ENCODE results near the gene IFT122. TPM values are rescaled to one million over a fixed set of nuclear protein-coding genes. Genes with fewer than 3 reads are reported as not detected.
A peak's percentile ranks its signal among the peaks of the same experiment; 100 is the strongest.
"Not testable (repeated sequence)": the region's sequence is repeated elsewhere in the genome, so short reads cannot be mapped to it uniquely, and the experiment has no call there.

IFT122 gene
- total and polyA plus RNA-seq, 4 donors, result 10.1 to 41.2 (median 32.2) TPM

DNA sequence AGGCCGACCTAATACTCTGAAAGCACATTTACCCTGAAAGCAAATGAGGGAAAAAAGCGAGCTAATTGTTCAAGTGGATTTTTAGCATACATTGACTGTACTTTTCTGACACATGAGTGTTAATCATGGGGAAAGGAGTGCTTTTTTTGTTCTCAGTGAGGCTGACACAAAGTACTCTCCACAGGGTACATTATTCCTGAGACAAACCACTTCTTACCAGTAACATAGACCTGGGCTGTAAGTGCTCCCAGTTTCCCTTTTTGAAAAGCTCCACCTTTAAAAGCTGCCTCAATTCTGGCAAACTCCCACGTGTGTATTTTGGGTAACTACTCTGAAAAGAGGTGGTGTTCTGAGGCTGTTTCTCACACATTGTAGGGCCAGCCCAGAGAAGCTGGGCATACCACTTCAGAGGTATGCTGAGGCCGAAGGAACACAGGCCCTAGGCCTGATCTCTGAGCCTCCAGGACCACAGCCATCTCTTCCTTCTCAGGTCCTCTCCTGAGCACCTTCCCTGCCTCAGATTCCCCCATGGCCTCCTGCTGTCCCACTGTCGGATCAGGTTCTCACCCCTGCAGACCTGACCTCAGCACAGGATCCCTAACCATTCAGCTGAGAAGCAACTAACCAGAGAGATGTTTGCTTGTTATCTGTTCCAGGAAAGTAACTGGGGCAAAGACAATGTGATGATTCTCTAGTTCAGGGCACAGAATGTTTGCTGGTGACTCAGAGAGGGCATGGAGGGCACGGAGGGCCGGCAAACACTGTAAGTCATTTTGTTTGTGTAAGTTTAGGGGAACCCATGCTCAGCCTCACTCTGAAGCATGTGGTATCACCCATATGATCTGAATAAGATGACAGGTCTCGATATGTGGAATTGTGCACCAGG, 58.8 kb downstream of the IFT122 start:
- H3K36me3 ChIP-seq (ENCODE audit: control insufficient read depth in 1 of 2, insufficient read depth in 2 of 2, low read length in 1 of 2); ATAC-seq (ENCODE audit: low FRiP score); H3K27me3 ChIP-seq (ENCODE audit: control insufficient read depth in 1 of 2, insufficient read depth in 2 of 2, low read length in 1 of 2); H3K4me1 ChIP-seq (ENCODE audit: control insufficient read depth in 1 of 2, insufficient read depth in 2 of 2, low read length in 2 of 2); H3K27ac ChIP-seq (ENCODE audit: low read depth in 1 of 2, low read length in 2 of 2); H3K4me3 ChIP-seq (ENCODE audit: low read length in 2 of 2); DNase-seq; H3K9me3 ChIP-seq (ENCODE audit: control insufficient read depth, low read length): not testable (repeated sequence)
- 46 to 51% methylated on average over 8 of the region's 8 CpGs for WGBS, 2 donors
- intact Hi-C loops (cut with DNase I), result loop anchor here in 1 of 2 donors (10.0 kb wide), 1 partner anchor 436 kb away; no protein-coding TSS in a partner anchor

DNA sequence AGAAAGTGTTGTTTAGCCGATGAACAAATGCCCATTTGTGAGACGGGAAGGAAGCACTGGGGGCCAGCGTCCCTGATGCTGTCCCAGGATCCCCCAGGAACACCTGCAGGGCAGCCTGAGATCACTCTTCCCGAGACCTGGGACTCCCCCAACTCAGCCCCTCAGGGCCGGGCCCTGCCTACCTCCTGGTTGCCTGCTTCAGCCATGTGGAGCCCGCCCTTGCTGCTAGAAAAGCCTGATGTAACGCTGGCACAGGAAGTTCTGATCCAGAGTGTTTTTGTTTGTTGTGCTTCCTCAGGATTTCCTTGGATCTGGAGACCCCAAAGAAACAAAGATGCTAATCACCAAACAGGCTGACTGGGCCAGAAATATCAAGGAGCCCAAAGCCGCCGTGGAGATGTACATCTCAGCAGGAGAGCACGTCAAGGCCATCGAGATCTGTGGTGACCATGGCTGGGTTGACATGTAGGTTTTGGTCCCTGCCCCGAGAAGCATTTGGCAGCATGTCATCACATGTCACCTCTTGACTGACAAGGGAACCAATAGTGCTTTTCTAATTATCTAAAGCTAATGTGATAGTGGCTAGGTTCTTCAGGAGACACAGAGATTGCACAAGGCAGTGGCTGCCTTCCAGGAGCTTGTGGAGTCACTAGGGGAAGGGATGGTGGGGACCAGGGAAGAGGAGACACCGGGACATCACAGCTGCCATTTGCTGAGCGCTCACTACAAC, 59.7 kb downstream of the IFT122 start:
- H3K4me3 ChIP-seq (ENCODE audit: low read length in 2 of 2); DNase-seq; H3K27ac ChIP-seq (ENCODE audit: low read depth in 1 of 2, low read length in 2 of 2); H3K4me1 ChIP-seq (ENCODE audit: control insufficient read depth in 1 of 2, insufficient read depth in 2 of 2, low read length in 2 of 2); H3K9me3 ChIP-seq (ENCODE audit: control insufficient read depth, low read length); H3K36me3 ChIP-seq (ENCODE audit: control insufficient read depth in 1 of 2, insufficient read depth in 2 of 2, low read length in 1 of 2); ATAC-seq (ENCODE audit: low FRiP score); H3K27me3 ChIP-seq (ENCODE audit: control insufficient read depth in 1 of 2, insufficient read depth in 2 of 2, low read length in 1 of 2): not testable (repeated sequence)
- intact Hi-C loops (cut with DNase I), result loop anchor here in 1 of 2 donors (5.0 to 10.0 kb wide), 2 partner anchors 58 to 435 kb away; no protein-coding TSS in a partner anchor
- 89 to 93% methylated on average over 12 to 14 of the region's 14 CpGs for WGBS, 2 donors

DNA sequence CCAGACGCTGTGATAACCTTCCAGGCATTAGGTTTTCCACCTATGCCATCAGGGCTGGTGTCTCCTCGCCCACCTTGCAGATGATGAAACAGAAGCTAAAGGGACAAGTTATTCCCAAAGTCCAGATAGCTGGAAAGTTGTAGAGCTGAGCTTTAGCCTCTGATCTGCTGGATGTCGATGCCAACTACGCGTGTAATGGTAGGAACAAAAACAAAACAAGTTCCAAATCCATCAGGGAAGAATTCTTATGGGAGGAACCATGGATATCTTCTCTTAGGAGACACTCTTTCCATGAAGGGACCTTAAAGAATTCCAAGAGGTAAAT, 60.3 kb downstream of the IFT122 start:
- WGBS, 2 donors, result 75 to 81% methylated on average over 5 of the region's 5 CpGs
- Histone ChIP-seq H3K4me1 (ENCODE audit: control insufficient read depth in 1 of 2, insufficient read depth in 2 of 2, low read length in 2 of 2) (no peaks in the 10 kb centered on the region), H3K4me3 (ENCODE audit: low read length in 2 of 2) (no peak overlapping the region), H3K27me3 (ENCODE audit: control insufficient read depth in 1 of 2, insufficient read depth in 2 of 2, low read length in 1 of 2) (no peaks in the 10 kb centered on the region), H3K36me3 (ENCODE audit: control insufficient read depth in 1 of 2, insufficient read depth in 2 of 2, low read length in 1 of 2) (peaks cover 0 to 4% of the 10 kb centered on the region in 2 donors), H3K9me3 (ENCODE audit: control insufficient read depth, low read length) (no peaks in the 10 kb centered on the region), H3K27ac (ENCODE audit: low read depth in 1 of 2, low read length in 2 of 2) (no peak overlapping the region)
- DNase-seq (no peak), ATAC-seq (ENCODE audit: low FRiP score) (no peak)
- intact Hi-C loops (cut with DNase I), result loop anchor here in 1 of 2 donors (5.0 kb wide), 1 partner anchor 57 kb away; no protein-coding TSS in a partner anchor

DNA sequence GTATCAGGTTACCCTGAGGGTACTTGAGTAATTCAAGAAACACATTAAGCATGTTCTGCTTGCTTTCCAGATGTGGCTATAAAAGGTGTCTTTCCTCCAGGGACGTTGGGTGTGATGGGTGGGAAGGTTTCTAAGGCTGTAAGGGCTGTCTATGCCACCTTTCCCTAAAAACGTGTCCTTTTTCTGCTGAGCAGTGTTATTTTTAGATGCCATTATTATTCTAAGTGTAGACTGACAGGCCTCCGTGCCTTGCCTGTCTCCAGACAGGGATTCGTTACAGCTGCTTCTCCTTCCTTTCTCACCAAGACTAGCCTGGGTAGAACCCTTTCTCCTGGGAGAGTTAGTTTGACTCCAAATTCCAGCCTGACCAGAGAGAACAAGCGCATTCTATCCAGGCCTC, 61.6 kb downstream of the IFT122 start:
- 48 to 54% methylated on average over 5 of the region's 5 CpGs for WGBS, 2 donors
- Histone ChIP-seq H3K9me3 (ENCODE audit: control insufficient read depth, low read length) (no peaks in the 10 kb centered on the region), H3K4me3 (ENCODE audit: low read length in 2 of 2) (no peak overlapping the region), H3K27ac (ENCODE audit: low read depth in 1 of 2, low read length in 2 of 2) (no peak overlapping the region), H3K27me3 (ENCODE audit: control insufficient read depth in 1 of 2, insufficient read depth in 2 of 2, low read length in 1 of 2) (no peaks in the 10 kb centered on the region), H3K4me1 (ENCODE audit: control insufficient read depth in 1 of 2, insufficient read depth in 2 of 2, low read length in 2 of 2) (no peaks in the 10 kb centered on the region), H3K36me3 (ENCODE audit: control insufficient read depth in 1 of 2, insufficient read depth in 2 of 2, low read length in 1 of 2) (peaks cover 0 to 3% of the 10 kb centered on the region in 2 donors)
- intact Hi-C loops (cut with DNase I), result loop anchor here in 1 of 2 donors (5.0 kb wide), 1 partner anchor 56 kb away; no protein-coding TSS in a partner anchor
- ATAC-seq (ENCODE audit: low FRiP score), result no peak
- DNase-seq, result no peak

DNA sequence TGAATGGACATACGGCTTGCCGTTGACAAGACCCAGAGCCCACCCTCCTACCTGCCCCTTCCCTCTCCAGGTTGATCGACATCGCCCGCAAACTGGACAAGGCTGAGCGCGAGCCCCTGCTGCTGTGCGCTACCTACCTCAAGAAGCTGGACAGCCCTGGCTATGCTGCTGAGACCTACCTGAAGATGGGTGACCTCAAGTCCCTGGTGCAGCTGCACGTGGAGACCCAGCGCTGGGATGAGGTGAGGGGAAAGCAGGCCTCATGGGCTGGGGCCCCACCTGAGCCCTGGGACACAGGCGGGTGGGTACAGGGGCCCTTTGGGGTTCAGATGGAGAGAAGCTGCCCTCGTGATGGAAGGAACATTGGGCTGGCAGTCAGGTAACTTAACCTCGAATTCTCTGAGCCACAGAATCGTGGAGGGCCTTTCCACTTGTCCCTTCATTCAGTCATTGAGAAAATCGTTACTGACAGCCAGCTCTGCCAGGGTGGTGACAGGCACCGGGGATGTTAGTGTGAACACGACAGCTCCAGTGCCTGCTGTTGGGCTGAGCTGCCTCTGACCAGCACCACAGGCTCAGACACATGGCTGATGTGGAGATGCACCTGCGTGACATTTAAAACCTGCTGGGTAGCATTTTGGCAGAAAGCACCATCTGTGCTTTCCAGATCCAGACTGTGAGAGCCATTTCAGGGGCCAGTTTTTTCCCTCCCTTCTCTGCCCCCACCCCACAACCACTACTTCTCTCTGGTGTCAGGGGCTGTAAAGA, 62.8 kb downstream of the IFT122 start:
- Histone ChIP-seq H3K9me3 (ENCODE audit: control insufficient read depth, low read length) (no peaks in the 10 kb centered on the region), H3K4me1 (ENCODE audit: control insufficient read depth in 1 of 2, insufficient read depth in 2 of 2, low read length in 2 of 2) (no peaks in the 10 kb centered on the region), H3K36me3 (ENCODE audit: control insufficient read depth in 1 of 2, insufficient read depth in 2 of 2, low read length in 1 of 2) (peaks cover 0 to 3% of the 10 kb centered on the region in 2 donors), H3K27ac (ENCODE audit: low read depth in 1 of 2, low read length in 2 of 2) (no peak overlapping the region), H3K27me3 (ENCODE audit: control insufficient read depth in 1 of 2, insufficient read depth in 2 of 2, low read length in 1 of 2) (no peaks in the 10 kb centered on the region), H3K4me3 (ENCODE audit: low read length in 2 of 2) (no peak overlapping the region)
- 91 to 92% methylated on average over 18 of the region's 18 CpGs for WGBS, 2 donors
- intact Hi-C loops (cut with DNase I), result loop anchor here in 1 of 2 donors (5.0 kb wide), 1 partner anchor 54 kb away; no protein-coding TSS in a partner anchor
- DNase-seq, result no peak
- no peak for ATAC-seq (ENCODE audit: low FRiP score)

DNA sequence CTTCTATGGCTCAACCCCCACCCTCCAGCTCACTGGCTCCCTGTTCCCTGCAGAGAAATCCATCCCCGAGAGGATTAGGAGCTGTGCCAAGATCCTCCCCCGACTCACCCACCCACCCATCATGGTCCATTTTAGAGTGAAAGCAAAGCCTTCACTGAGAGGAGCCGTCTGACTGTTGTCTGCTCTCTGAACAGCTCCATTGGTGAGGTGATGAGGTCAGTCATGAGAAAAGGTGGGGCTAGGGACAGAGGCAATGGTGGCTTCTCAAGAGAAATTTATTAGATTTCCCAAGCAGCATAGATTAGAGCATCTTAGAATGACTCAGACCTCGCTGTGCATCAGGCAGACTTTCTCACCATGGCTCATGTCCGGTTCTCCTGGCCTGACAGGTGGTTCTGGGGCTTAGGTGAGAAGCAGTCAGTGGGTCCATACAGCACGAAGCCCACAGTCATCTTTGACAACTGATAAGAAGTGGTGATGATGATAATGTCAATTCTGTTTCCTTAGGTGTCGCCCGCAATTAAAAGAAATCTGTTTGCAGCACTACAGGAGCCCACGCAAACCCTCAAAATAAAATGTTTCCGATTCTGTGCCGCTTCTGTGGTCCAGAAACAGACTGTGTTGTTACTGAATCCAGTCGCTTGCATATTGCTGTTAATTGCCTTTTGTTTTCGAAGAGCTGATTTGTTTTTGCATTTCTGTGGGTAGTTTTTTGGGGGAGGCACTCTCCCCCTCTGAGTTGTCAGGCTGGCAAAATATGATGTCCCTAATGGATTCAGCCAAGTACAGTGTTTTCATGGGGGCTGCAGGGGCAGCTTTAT, 63.7 kb downstream of the IFT122 start:
- DNase-seq, result no peak
- Histone ChIP-seq H3K9me3 (ENCODE audit: control insufficient read depth, low read length) (no peaks in the 10 kb centered on the region), H3K36me3 (ENCODE audit: control insufficient read depth in 1 of 2, insufficient read depth in 2 of 2, low read length in 1 of 2) (peaks cover 0 to 3% of the 10 kb centered on the region in 2 donors), H3K27ac (ENCODE audit: low read depth in 1 of 2, low read length in 2 of 2) (no peak overlapping the region), H3K4me3 (ENCODE audit: low read length in 2 of 2) (no peak overlapping the region), H3K27me3 (ENCODE audit: control insufficient read depth in 1 of 2, insufficient read depth in 2 of 2, low read length in 1 of 2) (no peaks in the 10 kb centered on the region), H3K4me1 (ENCODE audit: control insufficient read depth in 1 of 2, insufficient read depth in 2 of 2, low read length in 2 of 2) (no peaks in the 10 kb centered on the region)
- intact Hi-C loops (cut with DNase I), result loop anchor here (2.0 to 5.0 kb wide), 2 partner anchors 49 to 54 kb away; no protein-coding TSS in a partner anchor
- WGBS, 2 donors, result 86% methylated on average over 13 of the region's 13 CpGs
- ATAC-seq (ENCODE audit: low FRiP score), result no peak

DNA sequence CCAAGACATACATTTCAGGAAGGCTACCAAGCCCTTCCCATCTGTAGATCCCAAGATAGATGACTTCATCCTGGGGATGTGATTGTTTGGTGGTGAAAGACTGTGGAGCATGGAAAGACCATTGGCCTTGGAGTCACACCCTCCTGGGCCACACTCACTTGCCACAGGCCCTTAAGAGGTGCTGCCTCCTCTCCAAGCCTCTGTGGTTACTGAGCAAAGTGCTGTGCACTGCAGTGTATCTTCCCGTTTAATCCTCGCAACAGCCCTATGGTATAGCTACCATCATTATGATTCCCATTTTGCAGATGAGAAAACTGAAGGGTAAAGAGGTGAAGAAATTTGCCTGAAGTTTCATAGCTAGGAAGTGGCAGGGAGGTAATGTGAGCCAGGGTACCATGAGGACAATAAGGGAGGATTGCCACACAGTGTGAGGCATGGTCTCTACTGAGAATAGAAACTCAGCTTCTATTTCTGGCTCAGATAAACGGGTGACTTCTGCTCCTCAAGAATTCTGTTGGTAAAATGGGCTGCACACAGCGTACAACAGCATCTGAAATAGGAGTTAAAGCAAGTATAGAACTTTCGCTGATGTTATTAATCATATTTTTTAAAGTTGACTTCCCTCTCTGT, 64.6 kb downstream of the IFT122 start:
- 46 to 48% methylated on average over 5 of the region's 5 CpGs for WGBS, 2 donors

More for the DNA sequence above, 64.6 kb downstream of the IFT122 start:
- Histone ChIP-seq H3K4me3 (ENCODE audit: low read length in 2 of 2) (no peak overlapping the region), H3K36me3 (ENCODE audit: control insufficient read depth in 1 of 2, insufficient read depth in 2 of 2, low read length in 1 of 2) (peaks cover 0 to 3% of the 10 kb centered on the region in 2 donors), H3K9me3 (ENCODE audit: control insufficient read depth, low read length) (no peaks in the 10 kb centered on the region), H3K4me1 (ENCODE audit: control insufficient read depth in 1 of 2, insufficient read depth in 2 of 2, low read length in 2 of 2) (no peaks in the 10 kb centered on the region), H3K27me3 (ENCODE audit: control insufficient read depth in 1 of 2, insufficient read depth in 2 of 2, low read length in 1 of 2) (no peaks in the 10 kb centered on the region), H3K27ac (ENCODE audit: low read depth in 1 of 2, low read length in 2 of 2) (peak overlapping the region in 1 of 2 donors; percentile 74)
- ATAC-seq (ENCODE audit: low FRiP score) (no peak), DNase-seq (no peak)
- intact Hi-C loops (cut with DNase I), result loop anchor here (2.0 to 5.0 kb wide), 2 partner anchors 48 to 53 kb away; no protein-coding TSS in a partner anchor

All from aorta (tissue), 5 donors.